ENCODE results near the gene KRT74.

Gene KRT74

GRCh38 chr12:52518574-52519386 is 54.9 kb downstream of the KRT74 start:
- DNase-seq, result no peak

- DNase-seq, result no peak
Observed at GRCh38 chr12:52517888-52518287, 55.8 kb downstream of the KRT74 start.

GRCh38 chr12:52517005-52517835 is 56.4 kb downstream of the KRT74 start:
- DNase-seq, result no peak

- DNase-seq, result no peak
Observed at GRCh38 chr12:52515927-52516831, 57.5 kb downstream of the KRT74 start.
